GM21825 (cell line): ENCODE results near the gene STX18.
"Not testable (repeated sequence)": the region's sequence is repeated elsewhere in the genome, so short reads cannot be mapped to it uniquely, and the experiment has no call there.

ENCODE experiments used
- ATAC-seq: cut with Tn5 transposase; IDR thresholded peaks from one replicate; pipeline ENCODE4 v1.9.1; 2021; ENCODE audit warnings: mild to moderate bottlenecking, moderate library complexity; ENCODE audit not compliant: unreplicated experiment

STX18 gene

DNA sequence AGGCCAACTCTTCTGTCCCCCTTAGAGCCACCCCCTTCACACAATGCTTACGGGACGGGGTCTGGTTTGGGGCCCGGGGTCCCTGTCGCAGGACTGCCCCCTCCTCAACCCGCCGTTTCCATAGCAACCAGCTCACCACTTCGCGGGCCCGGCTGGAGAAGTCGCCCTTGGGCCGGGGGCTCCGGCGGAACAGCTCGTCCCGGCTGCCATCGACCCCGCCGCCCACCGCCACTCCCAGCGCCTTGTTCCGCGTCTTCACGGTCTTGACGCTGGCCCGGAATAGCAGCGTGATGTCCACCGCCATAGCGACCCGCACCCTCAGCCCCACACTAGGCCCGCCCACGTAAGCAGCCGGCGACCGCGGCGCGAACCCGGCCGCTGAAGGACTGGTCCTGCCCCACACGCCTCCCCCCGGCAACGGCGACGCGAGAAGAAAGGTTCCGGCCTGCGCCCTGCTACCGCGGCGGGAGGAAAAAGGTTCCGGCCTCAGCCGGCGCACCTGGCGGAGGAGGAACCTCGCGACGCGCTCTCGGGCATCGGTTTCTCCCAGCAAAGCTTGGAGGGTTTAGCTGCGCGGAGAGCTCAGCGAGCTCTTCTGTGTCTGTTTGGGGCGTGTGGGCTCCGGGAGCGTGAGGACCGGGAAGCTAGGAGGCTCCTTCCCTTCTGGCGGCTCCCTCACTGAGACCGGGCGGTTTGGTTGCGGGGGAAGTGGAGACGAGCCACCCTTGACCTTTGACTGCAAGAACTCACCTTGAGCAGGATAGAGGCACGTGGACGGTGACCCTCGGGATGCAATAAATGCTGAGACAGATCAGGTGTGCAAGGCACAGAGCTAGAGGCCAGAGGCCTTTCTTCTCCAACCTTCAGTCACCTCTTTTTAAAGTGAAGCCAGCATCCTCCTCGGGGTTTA, at the start of gene STX18:
TSS of gene STX18 (minus strand) at position 388 of the 910 bp plus-strand sequence. CDS start at position 304, 84 bp downstream.
- peak; percentile 90 for ATAC-seq

DNA sequence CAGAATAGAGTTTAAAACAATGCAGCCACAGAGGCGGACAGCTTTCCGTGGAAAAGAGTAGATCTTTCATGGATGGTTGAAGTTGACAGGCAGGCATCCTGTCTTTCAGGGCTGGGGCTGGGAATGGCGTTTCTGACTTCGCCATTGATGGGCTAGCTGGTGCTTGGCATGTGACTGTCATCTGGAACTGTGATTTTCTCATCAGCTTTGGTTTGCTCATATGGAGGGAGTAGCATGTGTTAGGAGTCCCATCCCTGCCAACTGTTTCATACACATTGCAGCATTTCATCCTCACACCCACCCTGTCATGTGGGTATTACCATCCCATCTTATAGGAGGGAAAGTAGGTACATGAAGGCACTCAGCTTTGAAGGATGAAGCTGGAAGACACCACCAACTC, 49.2 kb upstream of the STX18 start:
- ATAC-seq, result no peak

DNA sequence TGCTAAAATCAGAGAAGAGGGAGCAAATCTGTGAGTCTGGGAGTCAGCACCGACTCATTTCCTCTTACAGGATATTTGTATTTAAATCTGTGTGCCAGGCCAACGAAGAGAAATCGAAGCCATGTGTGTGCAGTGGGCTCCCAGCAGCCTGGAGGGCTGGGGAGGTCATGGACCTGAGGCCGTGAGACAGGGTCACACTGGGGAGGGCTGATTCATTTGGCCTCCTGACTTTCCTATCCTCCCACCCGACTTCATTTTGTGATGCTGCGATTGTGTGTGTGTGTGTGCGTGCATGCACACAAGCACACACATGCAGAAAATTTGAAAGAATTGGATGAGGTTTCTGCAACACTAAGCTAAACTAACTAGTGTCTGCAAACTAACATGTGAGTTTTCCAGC, 48.7 kb upstream of the STX18 start:
- no peak for ATAC-seq

DNA sequence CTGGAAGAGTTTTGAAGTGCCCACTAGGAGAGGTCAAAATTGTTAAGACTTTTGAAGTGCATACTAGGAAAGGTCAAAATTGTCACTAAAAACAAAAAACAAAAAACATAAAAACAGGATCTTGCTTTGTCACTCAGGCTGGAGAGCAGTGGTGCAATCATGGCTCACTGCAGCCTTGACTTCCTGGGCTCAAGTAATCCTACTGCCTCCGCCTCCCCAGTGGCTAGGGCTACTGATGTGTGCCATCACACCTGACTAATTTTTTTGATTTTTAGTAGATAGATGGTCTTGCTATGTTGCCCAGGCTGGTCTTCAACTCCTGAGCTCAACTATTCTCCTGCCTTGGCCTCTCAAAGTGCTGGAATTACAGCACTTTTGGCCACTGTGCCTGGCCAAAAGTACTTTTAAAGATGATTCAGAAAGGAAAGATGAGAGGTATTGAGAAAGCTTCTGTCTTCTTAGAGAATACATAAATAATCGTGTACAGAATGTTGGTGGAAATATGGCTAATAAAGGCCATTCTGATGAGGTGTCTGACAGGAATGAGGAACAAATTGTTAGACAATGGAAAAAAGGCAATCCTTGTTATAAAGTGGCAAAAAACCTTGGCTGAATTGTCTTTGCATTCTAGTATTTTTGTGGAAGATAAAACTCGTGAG, 43.3 kb upstream of the STX18 start:
- no peak for ATAC-seq

DNA sequence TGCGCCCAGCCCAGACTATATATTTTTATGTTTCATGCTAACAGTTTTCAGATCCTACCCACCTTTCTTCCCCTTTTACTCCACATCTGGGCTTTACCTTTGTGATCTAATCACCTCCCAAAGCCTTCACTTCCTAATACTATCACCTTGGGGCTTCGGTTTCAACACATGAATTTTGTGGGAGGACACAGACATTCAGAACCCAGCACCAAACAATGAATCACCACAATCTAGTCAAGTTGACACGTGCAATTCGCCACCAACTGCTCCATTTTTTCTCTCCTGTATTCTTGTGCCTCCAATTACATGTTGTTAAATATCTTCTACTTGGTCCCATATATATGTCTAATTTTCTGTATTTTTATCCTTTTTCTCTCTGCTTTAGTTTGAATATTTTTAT, 41.8 kb upstream of the STX18 start:
- no peak for ATAC-seq

DNA sequence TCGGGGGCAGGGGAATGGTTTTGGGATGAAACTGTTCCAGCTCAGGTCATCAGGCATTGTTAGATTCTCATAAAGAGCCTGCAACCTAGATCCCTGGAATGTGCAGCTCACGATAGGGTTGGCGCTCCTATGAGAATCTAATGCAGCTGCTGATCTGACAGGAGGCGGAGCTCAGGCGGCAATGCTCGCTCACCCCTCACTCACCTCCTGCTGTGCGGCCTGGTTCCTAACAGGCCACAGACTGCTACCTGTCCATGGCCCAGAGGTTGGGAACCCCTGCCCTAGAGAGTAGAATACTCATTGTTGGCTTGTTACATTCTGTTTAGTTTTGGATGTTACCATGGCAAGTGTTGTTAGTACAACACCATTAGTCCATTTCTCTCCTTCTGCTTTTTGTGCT, 40.8 kb upstream of the STX18 start:
- no peak for ATAC-seq

DNA sequence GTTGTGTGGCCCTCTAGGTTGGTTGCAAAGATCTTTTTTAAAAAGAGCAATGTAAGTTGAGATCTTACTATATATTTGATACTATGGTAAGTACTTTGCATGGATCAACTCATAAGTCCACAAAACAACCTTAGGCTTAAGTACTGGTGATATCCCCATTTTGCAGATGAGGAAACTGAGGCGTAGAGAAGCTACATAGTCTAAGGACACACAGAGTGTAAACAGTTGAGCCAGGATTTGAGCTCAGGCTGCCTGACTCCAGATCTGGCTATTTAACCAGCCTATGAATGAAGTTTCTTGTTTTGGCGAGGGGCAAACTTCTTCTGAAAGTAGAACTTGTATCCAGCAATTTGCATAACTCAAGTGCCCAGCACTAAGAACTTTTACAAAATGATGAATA, 38.6 kb upstream of the STX18 start:
- ATAC-seq, result no peak

DNA sequence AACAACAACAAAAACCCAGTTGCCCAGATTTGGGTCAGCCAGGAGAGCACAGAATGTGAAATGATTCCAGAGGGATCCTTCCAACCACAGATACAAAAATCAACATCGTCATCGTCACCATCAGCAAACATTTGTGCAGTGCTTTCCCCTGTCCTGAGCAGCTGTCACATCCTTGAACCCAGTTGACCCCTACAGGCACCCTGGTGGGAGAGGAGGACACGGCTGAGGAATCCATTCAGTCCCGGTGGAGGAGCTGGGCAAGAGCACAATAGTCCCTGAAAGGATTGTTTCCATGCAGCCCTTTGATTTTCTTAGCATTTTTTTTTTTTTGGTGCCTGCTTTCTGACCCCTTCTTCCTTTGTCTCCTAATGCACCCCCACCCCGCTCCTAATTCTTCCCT, 37.1 kb upstream of the STX18 start:
- ATAC-seq, result no peak

DNA sequence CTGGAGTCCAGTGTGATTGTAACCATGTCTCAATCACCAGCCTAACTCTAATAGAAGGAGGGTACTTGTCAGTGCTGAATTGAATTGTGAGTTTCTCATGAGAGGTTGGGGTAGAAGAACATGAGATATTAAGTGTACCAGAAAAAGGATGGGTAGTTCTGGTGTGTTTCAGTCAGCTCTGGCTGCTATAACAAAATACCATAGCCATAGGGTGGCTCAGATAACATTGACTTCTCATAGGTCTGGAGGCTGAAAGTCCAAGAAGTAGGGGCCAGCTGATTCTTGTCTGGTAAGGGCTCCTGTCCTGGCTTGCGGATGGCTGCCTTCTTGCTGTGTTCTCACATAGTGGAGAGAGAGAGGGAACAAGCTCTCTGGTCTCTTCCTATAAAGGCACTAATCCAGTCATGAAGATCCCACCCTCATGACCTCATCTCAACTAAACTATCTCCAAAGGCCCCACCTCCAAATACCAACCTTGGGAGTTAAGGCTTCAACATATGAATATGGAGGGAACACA, 35.6 kb upstream of the STX18 start:
- no peak for ATAC-seq

DNA sequence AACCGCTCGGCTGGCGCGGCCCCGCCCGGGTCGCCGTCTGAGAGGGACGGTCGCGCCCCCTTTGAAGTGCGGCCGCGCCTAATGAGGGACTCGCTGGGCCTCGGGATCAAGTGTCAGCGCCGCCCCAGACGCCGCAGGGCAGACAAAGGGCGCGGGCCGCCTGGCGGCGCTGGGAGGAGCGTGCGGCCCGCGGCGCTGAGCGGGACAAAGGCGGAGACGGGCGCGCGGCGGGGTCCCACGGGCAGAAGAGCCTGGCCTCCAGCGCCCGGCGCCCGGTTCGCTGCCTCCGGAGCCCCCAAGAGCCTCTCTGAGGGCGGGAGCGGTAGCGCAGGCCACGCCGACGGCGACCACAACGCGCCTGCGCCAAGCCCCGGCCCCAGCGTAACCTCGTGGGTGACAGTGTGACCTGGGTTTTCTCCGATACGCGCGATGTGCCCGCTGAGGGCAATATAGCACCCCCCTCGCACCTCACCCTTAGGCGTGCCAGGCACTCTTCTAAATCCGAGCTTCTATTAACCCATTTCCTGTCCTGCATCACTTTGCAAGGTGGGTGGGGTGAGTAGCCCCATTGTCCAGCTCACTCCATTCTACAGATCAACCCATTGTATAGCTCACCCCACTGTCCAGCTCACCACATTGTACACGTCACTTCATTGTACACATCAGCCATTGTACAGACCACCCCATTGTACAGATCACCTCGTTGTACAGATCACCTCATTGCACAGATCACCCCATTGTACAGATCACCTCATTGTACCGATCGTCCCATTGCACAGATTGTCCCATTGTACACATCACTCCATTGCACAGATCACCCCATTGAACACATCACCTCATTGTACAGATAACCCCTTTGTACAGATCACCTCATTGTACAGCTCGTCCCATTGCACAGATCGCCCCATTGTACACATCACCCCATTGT, 33.7 kb upstream of the STX18 start:
- peak; percentile 67 for ATAC-seq

DNA sequence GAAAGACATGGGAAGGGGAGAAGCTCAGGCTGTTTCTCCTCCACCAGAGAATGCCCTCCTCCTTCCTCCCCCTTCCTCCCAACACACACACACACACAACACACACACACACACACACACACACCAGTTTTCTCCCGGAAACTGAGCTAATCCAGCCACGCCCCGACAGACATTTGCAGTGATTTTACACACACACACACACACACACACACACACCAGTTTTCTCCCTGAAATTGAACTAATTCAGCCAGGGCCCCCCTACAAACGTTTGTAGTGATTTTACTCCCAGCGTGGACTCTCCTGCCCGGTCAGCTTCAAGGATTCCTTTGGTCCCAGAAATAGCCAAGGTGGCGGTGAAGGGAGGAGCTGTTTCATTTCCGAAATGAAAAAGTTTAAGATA, 32.9 kb upstream of the STX18 start:
- no peak for ATAC-seq

DNA sequence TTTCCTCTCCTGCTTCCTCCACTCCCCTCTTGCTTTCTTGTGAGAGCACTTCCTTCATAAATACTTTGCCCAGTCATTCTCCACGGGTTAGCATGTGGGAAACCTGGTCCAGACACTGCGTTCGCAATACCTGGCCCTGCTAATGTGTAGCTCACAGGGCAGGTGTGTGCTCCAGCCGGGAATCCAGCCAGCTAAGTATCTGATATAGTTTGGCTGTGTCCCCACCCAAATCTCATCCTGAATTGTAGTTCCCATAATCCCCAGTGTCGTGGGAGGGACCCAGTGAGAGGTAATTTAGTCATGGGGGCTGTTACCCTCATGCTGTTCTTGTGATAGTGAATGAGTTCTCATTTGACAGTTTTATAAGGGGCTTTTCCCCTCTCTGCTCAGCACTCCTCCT, 32.2 kb upstream of the STX18 start:
- no peak for ATAC-seq

DNA sequence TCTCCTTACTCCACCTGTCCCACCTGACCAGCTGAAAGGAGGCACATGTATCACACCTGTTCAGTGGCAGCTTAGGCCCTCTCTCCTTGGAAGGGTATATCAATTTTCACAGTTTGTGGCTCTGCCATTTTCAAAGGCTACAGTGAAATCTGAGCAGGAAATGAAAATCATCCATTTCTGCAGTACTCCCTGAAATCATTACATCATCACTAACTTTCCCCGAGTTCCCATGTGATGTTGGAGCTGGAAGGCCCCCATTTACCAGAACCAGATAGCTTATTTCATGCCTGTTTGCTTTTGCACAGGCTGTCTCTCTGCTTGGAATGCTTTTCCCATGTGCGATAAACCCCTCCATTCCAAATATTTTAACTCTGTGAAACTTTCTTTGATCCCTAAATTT, 31.0 kb upstream of the STX18 start:
- no peak for ATAC-seq

DNA sequence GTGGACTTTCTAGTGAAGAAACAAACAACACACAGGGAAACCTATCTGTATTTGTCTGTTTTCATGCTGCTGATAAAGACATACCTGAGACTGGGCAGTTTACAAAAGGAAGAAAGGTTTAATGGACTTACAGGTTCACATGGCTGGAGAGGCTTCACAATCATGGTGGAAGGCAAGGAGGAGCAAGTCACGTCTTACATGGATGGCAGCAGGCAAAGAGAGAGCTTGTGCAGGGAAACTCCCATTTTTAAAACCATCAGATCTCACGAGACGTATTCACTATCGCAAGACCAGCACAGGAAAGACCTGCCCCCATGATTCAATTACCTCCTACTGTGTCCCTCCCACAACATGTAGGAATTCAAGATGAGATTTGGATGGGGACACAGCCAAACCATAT, 28.0 kb upstream of the STX18 start:
- not testable (repeated sequence) for ATAC-seq

DNA sequence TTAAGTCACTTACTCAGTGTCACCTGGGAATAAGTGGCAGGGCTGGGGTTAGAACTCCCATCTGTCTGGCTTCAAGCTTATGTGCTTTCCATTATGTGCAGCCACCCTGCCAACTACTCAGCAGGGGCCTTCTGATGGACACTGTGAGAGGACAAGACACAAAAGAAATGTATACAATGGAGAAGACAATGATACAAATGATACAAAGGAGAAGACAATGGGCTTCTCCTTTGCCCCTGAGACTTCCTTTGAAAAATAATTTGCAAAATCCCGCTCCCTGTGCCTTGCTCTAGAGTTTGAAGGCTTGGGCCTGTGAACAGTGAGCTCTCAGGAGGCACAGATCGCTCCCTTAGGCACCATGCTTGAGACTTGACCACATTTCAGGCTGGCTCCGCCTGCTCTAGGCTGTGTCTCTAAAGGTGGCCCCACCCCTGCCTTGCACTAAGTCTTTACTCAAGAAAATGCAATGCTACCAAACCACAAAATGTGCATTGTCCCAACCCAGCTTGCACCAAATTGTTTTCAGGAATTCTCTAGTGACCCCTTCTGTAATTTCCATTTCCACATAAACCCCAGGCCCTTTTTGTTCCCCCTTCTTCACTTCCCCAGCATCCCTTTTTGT, 27.1 kb upstream of the STX18 start:
- no peak for ATAC-seq

DNA sequence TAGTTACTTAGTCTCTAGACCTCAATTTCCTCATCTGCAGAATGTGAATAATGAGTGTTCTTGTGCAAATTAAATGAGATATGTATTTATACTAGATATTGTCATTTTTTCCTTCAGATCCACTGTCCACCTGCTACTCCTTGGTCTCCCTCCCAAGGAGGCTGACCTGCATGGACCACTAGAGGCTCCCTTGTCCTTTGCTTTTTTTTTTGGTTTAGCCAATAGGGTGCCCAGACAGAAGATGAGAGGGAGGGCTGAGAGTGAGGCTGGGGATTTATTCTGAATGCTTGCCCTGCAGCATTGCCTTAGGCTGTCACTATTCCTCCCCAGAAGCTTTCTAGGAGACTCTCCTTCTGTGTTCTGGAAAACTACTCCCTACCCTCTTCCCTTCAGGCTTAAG, 24.5 kb upstream of the STX18 start:
- not testable (repeated sequence) for ATAC-seq

DNA sequence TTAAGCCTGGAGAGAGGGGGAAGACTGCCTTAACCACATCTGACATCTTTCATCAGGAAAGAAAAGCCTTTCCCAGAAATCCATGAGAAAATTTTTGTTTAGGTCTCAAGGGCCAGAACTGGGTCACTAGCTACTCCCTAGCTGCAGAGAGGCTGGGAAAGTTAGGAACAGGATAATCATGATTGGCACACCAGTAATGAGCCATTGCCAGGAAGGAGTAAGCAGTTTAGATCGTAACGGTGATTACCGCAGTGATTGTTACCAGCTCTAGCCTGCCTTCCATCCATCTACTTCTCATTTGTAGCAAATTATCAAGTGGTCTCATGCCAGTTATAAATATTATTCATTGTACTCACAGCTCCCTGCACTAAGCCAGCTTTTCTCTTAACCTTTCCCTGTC, 22.7 kb upstream of the STX18 start:
- no peak for ATAC-seq

DNA sequence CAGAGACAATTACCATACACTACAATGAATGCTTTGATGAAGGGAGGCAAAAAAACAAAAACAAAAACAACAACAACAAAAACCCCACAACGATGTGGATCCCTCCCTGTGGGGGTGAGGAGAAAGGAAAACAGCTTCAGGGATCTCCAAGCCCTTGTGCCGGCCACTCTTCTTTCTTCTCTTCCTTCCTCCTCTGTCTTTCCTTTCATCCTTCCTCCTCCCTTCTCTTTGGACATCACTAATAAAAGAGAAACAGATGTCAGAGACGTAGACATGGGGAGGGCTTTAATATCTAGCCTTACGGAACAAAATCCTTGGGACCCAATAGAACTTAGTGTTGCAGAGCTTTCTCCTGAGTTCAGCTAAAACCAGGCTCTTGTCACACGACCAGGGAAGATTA, 18.8 kb upstream of the STX18 start:
- no peak for ATAC-seq

DNA sequence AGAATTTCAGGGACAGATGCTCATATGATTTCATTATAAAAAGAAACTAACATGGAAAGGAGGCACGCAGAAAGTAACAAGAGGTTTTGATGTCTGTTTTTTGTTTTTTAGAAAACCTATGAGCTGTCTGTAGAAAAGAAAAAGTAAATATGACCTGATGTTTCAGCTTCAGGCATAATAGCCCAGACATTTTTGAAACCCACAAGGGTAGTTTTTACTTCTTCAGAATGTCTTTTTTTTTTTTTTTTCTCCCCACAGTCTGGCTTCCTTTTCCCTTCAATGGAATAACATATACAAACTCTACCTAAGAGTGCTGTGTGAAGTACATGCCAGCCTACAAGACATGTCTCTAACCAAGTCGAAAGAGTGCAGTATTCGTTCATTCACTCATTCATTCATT, 18.3 kb upstream of the STX18 start:
- no peak for ATAC-seq

DNA sequence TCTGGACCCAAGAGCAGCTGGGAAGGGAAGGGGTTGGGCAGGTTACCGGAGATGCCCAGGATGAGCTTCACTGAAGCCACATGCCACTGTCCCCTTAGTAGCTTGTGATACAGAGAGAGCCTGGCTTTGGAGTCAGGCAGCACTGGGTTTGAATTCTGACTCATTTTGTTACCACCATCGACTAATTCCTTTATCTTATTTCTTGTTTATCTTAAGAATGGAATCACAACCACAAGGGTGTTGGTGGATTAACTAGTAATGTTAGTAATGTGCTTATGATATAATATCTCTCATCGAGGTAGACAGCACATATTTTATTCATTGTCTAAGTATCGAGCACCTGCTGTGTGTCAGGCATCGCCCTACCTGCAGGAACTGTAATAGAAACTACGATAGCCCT, 17.7 kb upstream of the STX18 start:
- ATAC-seq, result no peak

DNA sequence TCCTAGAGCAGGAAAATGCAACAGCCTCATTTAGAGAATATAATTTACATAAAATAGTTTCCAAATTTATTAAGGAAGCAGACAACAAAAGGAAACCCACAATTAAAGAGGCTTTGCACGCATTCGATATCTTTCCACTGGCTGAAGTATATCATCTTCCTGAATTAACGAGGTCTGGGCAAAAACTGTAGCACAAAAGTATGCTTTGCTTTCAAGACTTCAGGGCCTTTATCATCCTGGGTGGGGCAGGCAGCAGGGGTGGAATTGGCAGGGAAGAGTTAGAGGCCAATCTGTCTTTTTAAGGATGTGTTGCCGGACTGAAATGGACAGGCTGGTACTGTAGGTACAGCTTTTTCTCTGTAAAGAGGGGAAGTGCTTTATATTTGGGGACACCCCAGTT, 17.0 kb upstream of the STX18 start:
- ATAC-seq, result no peak
